H4 (cell line): ENCODE data around the gene GABRA5. TPM values are rescaled to one million over a fixed set of nuclear protein-coding genes. Genes with fewer than 3 reads are reported as not detected.
"Not testable (repeated sequence)": the region's sequence is repeated elsewhere in the genome, so short reads cannot be mapped to it uniquely, and the experiment has no call there.

Experiments used
- DNase-seq: peaks from one replicate; pipeline ENCODE4 v3.0.0-alpha.2; 2015; ENCODE audit warnings: low spot score
- total RNA-seq: library from RNA; depleted of rRNA; stranded (reverse); fragments of >200 nt; shearing (Covaris generic); gene quantifications from 2 replicates; pipeline ENCODE4 v1.2.3, GENCODE V29; 2014

Gene GABRA5
- total RNA-seq, 1 experiment from 2014 or later = 0.04 TPM

DNA sequence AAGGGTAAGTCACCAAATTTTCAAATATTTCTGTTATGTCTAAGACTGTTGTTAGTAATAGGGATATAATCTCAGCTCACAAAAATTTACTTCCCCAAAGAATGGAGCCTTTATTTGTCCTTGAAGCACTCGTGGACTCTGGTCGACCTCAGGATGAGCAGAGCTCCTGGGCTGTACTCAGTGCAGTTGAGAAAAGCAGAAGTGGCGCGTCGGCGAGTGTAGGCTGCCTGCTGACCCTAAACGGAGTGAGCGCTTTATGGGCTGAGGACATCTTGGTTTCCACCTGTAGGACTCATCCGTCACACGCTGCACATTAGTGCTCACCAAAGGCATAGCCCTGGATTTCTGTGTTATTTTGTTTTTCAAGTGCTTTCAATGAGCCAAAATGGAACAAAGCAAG lies 11.0 kb downstream of the GABRA5 start:
- no peak for DNase-seq

DNA sequence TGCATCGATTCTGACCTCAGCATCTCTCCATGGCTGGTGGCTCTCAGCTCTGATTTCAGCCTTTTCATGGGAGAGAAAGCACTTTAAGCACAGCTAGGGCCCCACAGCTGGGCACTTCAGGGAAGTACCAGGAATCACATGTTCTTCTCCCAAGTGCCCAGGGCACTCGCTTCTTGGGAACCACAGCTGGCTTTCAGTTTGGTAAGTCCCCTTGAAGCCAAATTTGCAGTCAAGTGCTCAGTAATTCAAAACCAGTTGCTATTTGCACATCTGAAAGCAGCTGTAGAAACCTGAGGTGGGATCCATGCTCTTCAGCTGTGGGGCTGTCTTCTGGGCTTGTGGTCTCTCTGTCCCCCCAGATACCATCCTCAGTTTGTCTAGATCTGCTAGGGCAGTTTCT lies 12.8 kb downstream of the GABRA5 start:
- no peak for DNase-seq

DNA sequence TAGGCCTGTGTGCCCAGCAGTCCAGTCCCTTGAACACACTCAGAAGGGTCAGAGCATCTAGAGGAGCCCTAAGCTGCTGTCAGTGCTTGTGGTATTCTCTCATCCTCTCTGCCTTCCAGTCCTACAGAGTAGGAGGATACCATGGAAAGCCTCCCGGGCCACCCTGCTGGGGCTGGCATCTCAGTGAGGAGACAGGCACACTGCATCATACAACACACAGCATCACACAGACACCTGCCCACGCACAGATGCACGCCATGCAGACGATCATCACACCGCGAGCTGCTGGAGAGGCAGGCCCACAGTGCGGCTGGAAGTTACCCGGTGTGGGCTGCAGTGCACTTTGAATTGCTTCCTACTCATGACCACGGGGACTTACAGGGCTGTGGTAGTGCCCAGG lies 15.2 kb downstream of the GABRA5 start:
- DNase-seq = no peak

DNA sequence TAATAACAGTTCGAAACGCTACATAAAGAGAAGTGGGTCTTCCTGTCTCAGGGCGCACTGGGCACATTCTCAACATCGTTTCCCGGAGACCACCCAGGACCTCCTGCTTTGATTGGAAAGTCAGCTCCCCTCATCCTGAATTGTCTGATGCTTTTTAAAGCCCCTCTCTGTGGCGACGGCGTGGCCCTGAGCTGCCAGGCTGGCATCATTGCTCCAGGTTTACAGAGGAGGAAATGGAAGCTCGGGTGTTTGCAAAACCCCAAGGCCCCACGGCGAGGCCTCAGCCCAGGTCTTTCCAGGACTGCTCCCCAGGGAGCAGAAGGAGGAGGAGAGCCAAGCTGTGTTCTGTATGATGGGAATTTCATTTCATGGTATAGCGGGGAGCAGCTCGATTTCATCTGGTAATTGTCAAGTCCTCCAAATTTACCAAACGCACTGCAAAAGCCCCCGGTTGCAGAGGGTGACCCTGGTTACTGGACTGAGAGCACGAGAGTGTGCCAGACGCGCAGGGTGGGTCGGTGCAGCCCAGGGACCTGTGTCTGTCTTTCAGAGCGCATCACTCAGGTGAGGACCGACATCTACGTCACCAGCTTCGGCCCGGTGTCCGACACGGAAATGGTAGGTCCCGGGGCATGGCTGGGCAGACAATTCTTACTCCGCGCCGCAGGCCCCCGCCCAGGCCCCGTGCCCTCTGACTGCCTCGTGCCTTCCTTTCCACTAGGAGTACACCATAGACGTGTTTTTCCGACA lies 15.9 kb downstream of the GABRA5 start:
- DNase-seq = no peak

DNA sequence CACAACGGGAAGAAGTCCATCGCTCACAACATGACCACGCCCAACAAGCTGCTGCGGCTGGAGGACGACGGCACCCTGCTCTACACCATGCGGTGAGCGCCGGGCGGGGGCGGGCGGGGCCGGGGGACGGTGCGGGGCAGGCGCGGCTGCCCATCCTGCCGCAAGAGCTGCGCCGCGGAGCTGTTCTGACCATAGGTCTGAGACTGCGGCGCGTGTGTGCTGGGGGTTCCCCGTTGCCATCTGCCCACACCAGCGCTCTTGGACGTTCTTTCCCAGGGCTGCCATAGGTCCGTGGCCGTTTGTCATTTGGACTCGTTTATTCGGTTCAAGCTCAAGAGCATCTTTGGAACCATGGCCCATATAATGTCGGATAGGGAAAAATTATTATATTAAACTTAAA lies 16.6 kb downstream of the GABRA5 start:
- no peak for DNase-seq

DNA sequence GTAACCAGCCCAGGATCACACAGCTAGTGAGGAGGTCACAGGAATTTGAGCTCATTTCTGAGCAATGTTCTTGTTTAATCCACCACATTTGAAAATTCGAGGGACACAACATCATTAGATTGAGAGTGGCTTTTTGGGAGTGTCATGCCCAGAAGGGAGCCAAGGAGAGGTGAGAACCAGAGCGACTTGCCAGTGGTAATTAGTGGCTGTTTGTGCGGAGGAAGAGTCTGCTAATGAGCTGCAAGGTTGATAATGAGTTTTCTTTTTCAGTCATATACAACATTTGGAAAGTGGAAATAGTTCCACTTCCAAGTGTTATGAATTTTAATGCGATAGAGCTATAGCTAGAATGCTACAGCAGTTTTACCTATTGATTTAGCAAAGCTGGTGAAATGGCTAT lies 19.7 kb downstream of the GABRA5 start:
- DNase-seq = no peak

DNA sequence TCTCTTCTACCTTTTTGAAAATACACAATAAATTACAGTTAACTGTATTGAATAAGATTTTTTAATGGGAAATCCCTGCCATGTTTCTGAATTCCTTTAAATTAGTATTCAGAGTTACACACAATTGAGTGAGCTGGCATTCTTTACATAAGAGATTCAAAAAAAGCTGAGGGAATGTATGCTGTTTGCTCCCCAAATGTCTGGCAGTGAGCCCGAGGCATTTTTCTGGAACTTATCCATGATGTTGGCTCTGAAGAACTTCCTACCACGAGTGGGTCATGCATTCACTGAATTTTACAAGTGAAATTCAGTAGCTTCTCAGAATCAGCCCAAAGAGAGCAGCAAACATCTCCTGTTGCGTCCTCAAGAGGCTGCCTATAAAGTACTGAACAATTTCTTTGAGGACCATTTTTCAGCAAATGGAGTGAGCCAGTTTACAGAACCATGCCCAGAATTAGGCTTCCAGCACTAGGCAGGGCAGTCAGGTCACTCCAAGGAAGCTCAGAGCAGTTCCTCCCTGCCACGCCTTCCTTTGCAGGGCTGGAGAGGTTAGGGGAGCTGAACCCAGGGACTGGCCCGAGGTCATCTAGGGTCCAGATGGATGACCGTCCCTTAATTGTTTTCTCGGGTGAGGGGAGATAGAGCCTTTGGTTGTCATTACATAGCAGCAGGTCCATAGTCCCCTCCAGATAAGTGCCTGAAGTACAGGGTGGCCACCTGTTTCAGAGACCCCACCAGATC lies 21.2 kb downstream of the GABRA5 start:
- no peak for DNase-seq

DNA sequence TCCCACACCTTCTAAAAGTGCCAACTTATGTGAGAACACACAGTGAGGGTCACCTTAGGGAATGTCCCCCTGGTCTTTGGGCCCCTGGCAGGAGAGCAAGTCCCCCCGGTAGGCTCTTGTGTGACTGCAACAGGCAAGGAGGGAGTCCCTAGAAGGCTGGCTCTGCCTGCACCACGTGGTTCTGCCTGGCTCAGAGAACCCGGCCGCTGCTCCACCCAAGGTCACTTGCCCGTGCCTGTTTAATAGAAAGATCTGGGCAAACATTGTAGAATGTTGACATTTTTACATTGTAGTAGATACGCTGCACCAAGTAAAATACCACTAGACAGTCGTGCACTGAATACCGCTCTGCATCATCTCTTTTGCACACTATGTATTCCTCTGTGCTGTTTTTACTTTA lies 21.9 kb downstream of the GABRA5 start:
- no peak for DNase-seq

DNA sequence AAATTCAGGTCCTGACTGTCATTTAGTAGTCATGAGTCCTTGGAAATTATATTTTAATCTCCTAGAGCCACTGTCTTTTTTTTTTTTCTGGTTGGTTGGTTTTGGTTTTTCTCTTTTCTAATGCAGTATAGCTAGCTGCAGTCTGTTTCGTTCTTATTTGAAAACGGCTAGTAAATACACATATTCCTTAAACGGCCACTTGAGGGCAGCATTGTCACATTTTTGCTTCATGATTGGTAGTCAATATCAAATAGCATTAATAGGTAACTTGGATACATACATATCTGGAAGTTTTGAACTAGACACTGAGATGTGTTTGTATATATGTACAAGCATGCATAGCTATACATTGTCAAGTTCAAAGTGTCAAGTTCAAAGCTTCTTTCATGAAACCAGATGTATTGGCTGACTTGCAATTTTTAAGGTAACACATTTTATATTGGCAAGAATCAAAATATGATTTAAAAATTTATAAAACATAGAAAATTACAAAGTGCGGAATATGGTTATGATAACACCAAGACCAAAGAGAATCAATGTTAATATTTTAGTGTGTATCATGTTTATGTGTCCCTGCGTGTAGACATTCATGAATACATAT lies 22.5 kb downstream of the GABRA5 start:
- peak; percentile 41 for DNase-seq

DNA sequence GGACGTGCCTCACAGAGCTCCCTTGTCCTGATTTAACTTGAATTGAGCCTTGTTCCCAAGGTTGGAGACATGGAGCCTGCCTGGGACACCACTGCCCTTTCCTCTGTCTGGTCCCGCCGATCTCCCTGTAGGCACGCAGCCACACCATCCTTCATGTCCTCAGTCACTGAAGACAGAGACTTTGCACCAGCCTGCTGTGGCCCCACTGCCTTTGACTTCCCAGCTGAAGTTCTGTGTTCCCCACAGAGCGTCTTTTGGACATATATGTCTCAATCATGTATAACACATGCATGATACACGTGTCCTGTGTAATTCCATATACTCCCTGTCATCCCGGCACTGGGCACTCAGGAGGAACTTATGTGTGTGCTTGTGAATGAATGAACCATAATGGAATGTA lies 23.6 kb downstream of the GABRA5 start:
- DNase-seq = no peak

DNA sequence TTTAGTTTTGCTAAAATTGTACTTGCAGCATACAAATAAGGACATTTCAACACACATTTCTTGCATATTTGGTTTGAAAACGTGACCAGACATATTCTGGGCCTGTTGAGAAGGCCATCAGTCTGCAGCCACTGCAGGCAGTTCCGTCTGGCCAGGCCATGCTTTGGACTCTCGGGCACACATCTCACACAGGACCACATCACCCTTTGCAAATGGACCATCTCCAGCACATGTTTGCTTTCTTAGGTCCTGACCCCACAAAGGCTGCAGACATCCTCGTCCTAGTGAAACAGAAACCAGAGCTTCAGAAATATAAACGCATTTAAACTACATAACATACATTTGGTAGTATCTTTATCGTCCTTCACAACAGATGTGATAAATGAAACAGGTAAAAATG lies 24.1 kb downstream of the GABRA5 start:
- no peak for DNase-seq

DNA sequence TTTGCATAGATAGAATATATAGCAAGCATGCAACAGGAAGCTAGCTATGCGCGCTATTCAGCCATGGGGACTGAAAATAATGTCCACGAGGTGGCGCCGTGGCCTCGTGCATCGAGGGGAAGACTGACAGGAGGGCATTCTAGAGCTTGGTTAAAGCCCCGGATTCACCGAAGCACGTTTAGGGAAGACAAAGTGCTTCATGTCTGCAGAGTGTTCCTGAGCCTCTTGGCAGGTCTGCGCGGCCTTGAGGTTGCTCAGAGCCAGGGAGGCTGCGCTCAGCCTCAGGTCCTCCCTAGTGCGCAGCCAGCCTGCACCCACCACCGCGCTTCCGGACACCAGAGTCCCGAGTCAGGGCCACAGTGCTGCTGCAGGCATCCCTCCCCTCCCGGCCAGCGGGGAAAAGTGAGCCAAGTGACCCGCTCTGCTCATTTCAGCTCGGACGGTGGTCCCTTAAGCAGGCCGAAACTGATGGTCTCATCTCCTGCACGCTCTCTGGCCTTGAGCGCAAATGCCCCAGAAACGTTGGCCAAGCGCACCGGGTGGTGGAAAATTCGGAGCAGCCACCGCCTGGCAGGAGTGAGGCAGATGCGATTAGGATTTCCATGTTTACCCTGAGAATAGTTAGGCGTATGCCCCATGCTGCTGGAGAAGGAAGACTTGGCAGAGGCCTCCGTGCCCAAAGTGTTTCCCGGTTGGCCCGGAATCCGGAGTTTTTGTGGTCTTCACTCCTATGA lies 24.8 kb downstream of the GABRA5 start:
- peak; percentile 74 for DNase-seq

DNA sequence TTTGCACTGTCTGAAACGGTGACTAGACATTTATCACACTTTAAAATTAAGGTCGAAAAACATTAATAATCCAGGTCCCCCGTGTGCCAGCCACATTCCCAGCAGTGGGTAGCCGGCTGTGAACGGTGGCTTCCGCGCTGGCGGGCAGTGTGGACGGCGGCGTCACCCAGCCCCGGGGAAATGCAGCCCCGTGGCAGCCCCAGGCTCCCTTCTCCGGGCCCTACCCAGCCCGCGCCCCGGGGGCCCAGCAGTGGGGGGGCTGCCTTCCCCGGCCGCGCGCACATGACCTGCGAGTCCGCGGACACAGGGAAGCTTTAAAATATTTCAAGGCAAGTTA lies 25.3 kb downstream of the GABRA5 start:
- DNase-seq = no peak

DNA sequence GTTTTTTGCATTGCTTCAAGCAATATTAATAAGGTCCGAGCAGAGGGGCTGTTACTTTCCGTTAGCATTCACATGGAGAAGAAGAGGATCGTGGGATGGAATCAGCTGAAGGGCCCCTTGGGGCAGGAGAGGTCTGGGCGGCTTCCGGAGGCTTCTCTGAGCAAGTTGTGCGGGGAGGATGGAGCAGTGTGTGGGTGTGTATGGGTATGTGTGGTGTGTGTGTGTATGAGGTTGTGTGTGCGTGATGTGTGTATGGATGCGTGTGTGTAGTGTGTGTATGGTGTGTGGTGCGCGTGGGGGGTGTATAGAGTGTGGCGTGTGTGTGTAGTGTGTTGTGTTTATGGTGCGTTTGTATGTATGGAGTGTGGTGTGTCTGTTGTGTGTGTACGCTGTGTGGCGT lies 25.8 kb downstream of the GABRA5 start:
- DNase-seq = no peak

DNA sequence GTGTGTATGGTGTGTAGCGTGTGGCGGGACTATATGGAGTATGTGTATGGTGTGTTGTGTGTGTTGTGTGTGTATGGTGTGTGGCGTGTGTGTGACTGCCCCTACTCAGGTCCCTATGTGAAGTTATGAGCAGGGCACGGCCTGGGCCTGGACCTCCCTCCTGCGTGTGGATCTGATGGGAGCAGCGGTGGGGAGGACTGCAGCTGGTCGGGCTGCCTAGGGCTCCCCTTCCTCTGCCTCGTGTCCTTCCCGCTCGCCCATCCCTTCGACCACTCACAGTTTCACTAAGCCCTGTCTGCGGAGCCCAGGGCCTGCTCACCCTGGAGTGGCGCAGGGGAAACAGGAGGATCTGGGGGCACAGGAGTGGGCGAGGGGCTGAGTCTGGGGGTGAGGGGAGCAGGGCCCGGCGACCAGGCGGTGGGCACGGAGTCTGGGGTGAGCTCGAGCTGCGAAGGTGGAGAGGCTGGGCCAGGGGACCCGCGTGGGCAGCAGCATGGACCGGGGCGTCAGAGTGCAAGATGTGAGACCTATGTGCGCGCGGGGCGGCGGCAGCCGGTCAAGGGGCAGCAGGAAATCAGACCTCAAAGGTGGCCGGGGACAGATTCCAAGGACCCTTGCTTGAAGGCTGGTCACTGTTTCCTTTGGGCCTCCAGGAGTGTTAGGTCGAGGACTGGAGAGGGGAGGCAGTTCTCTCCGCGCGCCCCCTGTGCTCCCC lies 26.6 kb downstream of the GABRA5 start:
- no peak for DNase-seq

DNA sequence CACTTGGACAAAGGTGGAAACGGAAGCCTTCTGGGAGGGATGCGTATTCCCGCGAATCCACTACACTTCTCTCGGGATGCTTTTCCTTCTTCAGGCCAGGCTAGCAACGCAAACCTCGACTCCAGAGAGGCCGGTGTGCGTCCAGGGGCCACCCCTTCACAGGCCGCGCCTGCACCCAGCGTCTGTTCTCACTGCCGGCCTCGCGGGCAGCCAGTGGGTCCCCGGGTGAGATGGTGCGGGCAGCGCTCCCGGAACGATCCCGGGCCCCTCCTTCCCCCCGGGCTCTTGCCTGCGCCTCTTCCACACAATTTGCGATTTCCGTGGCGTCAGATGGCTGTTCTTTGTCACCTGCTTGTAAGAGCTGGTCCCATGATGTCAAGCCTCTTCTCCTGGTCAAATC lies 27.3 kb downstream of the GABRA5 start:
- no peak for DNase-seq

DNA sequence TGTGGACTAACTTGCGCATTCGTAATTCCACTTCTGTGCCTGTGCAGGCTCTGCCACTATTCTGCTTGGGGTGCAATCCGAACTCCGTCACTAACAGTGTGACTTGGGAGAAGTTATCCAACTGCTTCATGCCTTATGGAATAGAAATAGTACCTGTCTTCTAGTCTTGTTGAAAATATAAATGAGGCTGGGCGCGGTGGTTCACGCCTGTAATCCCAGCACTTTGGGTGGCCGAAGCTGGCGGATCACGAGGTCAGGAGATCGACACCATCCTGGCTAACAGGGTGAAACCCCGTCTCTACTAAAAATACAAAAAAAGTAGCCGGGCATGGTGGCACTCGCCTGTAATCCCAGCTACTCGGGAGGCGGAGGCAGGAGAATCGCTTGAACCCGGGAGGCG lies 28.5 kb downstream of the GABRA5 start:
- not testable (repeated sequence) for DNase-seq

DNA sequence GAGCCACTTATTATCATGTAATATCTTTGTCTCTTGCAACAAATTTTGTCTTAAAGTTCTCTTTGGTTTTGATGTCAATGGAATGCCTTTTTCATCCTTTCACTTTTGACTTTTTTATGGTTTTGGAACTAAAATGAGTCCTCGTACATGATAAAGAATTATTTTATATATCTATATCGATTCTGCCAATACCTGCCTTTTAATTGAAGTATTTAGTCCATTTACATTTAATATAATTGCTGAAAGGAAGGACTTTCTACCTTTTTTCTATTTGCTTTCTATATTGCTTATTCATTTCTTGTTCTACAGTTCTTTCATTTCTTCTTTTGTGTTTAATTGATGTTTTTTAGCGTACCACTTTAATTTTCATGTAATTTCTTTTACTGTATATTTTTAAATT lies 32.8 kb downstream of the GABRA5 start:
- DNase-seq = no peak

DNA sequence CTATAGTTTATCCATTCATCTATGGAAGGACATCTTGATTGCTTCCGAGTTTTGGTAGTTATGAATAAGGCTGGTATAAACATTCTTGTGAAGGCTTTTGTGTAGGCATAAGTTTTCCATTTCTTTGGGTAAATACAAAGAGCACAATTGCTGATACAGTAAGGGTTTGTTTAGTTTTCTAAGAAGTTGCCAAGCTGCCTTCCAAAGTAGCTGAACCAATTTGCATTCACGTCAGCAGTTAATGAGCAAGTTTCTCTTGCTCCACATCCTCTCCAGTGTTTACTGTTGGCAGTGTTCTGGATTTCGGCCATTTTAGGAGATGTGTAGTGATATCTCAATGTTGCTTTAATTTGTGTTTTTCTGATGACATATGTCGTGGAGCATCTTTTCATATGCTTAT lies 34.2 kb downstream of the GABRA5 start:
- no peak for DNase-seq

DNA sequence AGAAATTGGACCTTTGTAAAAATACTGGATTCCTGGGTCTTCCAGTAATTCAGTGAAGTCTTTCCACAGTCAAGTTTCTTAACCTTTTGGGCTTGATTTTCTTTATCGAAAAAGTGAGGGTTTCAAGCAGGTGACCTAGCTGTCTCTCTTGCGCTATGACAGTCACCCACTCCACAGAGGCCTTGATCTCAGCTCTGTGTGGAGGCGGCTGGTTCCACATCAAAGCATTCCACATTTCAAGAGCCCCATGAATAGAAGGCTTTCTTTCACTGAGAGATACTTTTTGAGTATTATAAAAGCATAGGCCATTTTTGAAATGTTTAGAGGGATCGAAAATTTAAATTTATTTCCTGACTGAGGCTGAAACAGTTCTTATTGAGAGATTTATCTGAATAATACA lies 43.9 kb downstream of the GABRA5 start:
- no peak for DNase-seq

DNA sequence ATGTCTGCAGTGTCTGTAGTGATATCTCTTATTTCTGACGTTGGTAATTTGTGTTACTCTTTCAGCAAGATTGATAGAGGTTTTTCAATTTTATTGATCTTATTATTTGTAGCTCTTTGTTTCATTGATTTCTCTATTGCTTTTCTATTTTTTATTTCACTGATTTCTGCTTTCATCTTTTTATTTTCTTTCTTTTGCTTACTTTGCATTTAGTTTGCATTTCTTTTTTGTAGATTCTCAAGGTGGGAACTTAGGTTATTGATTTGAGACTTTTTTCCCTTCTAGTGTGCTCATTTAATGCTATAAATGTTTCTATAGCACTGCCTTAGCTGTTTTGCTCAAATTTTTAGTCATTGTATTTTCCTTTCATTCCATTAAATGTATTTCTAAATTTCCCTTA lies 54.6 kb downstream of the GABRA5 start:
- no peak for DNase-seq

DNA sequence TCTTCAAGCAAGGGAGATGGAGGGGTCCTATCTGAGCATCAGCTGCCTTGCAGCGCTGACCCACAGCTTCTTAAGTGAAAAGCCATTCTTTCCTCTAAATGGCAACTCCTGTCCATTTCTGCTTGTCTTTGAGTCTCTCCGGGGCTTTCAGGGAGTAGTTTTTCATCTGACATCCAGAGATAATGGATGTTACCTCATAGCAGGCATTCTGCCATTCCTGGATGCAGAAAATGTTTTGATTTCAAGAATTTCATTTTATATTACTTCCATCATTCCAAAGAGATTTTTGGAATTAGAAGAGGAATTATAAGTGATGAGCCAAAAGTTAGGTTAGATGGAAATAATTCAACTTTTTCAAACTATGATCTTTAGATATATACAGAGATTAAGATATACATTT lies 59.2 kb downstream of the GABRA5 start:
- DNase-seq = no peak
